Liver (tissue), 3 donors: ENCODE data around the gene SLC24A4.

Experiments
- ATF3 ChIP-seq: IDR thresholded peaks from 2 replicates; pipeline ENCODE4 v1.6.1; 2016; ENCODE audit warnings: antibody characterized with exemption
- CTCF ChIP-seq: fragments of 150-350 bp; IDR thresholded peaks from 2 replicates; pipeline ENCODE4 v1.5.1; 2017; ENCODE audit warnings: improper control_type of control experiment, low read depth, low read length; ENCODE audit not compliant: missing input control
- GABPA ChIP-seq, 2 donors: IDR thresholded peaks in 1 of 2; conservative IDR thresholded peaks in 1 of 2; 2 replicates each; pipeline ENCODE4 v1.6.1; 2016; ENCODE audit warnings: antibody characterized with exemption in 2 of 2, mild to moderate bottlenecking in 1 of 2, moderate library complexity in 1 of 2
- REST ChIP-seq: IDR thresholded peaks from 2 replicates; pipeline ENCODE4 v1.6.1; 2016; ENCODE audit warnings: antibody characterized with exemption, mild to moderate bottlenecking
- YY1 ChIP-seq: IDR thresholded peaks from 2 replicates; pipeline ENCODE4 v1.6.1; 2016; ENCODE audit warnings: antibody characterized with exemption, mild to moderate bottlenecking
- ZBTB33 ChIP-seq: IDR thresholded peaks from 2 replicates; pipeline ENCODE4 v1.6.1; 2016; ENCODE audit warnings: antibody characterized with exemption
- donor health status: healthy.
- donor health status: healthy.

GRCh38 chr14:92310776-92311375, 12.1 kb upstream of the SLC24A4 start:
- TF ChIP-seq CTCF (no peak), YY1 (no peak), GABPA (IDR thresholded peaks at IDR 0.05 in 1 of 2, conservative IDR thresholded peaks at IDR 0.05 in 1 of 2) (no peak), ZBTB33 (no peak), ATF3 (no peak), REST (no peak)
